ENCODE measurements around the gene LMBR1L.
A peak's percentile ranks its signal among the peaks of the same experiment; 100 is the strongest.

The LMBR1L gene

GRCh38 chr12:49055978-49056754, 54.5 kb downstream of the LMBR1L start (continued):
- no peak for TF ChIP-seq ZSCAN4 (tag by site-specific recombination; IDR thresholded peaks at IDR 0.05)
- peak; percentile 91 for TF ChIP-seq ZNF394 (tag by site-specific recombination; IDR thresholded peaks at IDR 0.05; ENCODE audit: borderline replicate concordance)
- TF ChIP-seq ZNF2 (tag by site-specific recombination; IDR thresholded peaks at IDR 0.05): no peak
- TF ChIP-seq OVOL3 (tag by site-specific recombination; IDR thresholded peaks at IDR 0.05): no peak
- TF ChIP-seq ZBTB26 (tag by site-specific recombination; optimal IDR thresholded peaks at IDR 0.05): no peak
- TF ChIP-seq ZBTB20 (tag by site-specific recombination; IDR thresholded peaks at IDR 0.05): 0 out of 2 replicates have a peak, but pooled peaks have one; percentile 25
- no peak for TF ChIP-seq ZNF571 (tag by site-specific recombination; IDR thresholded peaks at IDR 0.05)
- TF ChIP-seq ZNF146 (tag by site-specific recombination; IDR thresholded peaks at IDR 0.05): no peak
- no peak for TF ChIP-seq TCF7L2 (IDR thresholded peaks at IDR 0.05; ENCODE audit: borderline replicate concordance, low read depth, low read length)
- TF ChIP-seq ZNF521 (tag by site-specific recombination; IDR thresholded peaks at IDR 0.05): no peak
- TF ChIP-seq ZBTB6 (tag by site-specific recombination; IDR thresholded peaks at IDR 0.05): peak; percentile 79
- peak; percentile 96 for TF ChIP-seq ZNF600 (tag by site-specific recombination; IDR thresholded peaks at IDR 0.05)
- no peak for TF ChIP-seq HIC1 (tag by site-specific recombination; IDR thresholded peaks at IDR 0.05)
- TF ChIP-seq RBAK (tag by site-specific recombination; IDR thresholded peaks at IDR 0.05): no peak
- TF ChIP-seq ELK4 (IDR thresholded peaks at IDR 0.05; ENCODE audit: borderline replicate concordance, low read depth, low read length): no peak
- no peak for TF ChIP-seq ZNF138 (tag by site-specific recombination; IDR thresholded peaks at IDR 0.05; ENCODE audit: borderline replicate concordance)
- no peak for TF ChIP-seq ZNF596 (tag by site-specific recombination; IDR thresholded peaks at IDR 0.05)
- TF ChIP-seq KLF9 (tag by site-specific recombination; IDR thresholded peaks at IDR 0.05; ENCODE audit: low read depth): no peak
- TF ChIP-seq ZBTB1 (tag by site-specific recombination; IDR thresholded peaks at IDR 0.05): no peak
- TF ChIP-seq ZNF335 (tag by site-specific recombination; conservative IDR thresholded peaks at IDR 0.05): peak; percentile 25; the same call in 1 of the 2 replicates
- no peak for TF ChIP-seq YY1 (tag by site-specific recombination; IDR thresholded peaks at IDR 0.05)
- TF ChIP-seq SP2 (tag by site-specific recombination; IDR thresholded peaks at IDR 0.05): peak; percentile 47
- no peak for TF ChIP-seq ZNF704 (tag by site-specific recombination; IDR thresholded peaks at IDR 0.05)
- no peak for TF ChIP-seq PATZ1 (tag by site-specific recombination; IDR thresholded peaks at IDR 0.05)
- TF ChIP-seq ZNF311 (tag by site-specific recombination; IDR thresholded peaks at IDR 0.05; ENCODE audit: borderline replicate concordance): no peak
- no peak for TF ChIP-seq ZNF274 (IDR thresholded peaks at IDR 0.05; ENCODE audit: low read length)
- no peak for TF ChIP-seq ZNF274 (tag by site-specific recombination; IDR thresholded peaks at IDR 0.05; ENCODE audit: borderline replicate concordance)
- no peak for TF ChIP-seq ZNF777 (tag by site-specific recombination; IDR thresholded peaks at IDR 0.05; ENCODE audit: borderline replicate concordance)
- no peak for TF ChIP-seq ZFP41 (tag by site-specific recombination; IDR thresholded peaks at IDR 0.05; ENCODE audit: borderline replicate concordance)
- no peak for TF ChIP-seq ZNF202 (tag by site-specific recombination; IDR thresholded peaks at IDR 0.05; ENCODE audit: borderline replicate concordance)
